Measurements from ENCODE around the gene MSH6.

- TF ChIP-seq CTCF (IDR thresholded peaks at IDR 0.05 in 8 of 11, conservative IDR thresholded peaks at IDR 0.05 in 3 of 11) (no peak), POLR2A (IDR thresholded peaks at IDR 0.05) (no peak)
Observed at GRCh38 chr2:47815764-47816163, 32.8 kb downstream of the MSH6 start.
